H1 (cell line): ENCODE data around the gene ING5. TPM values are rescaled to one million over a fixed set of nuclear protein-coding genes. Genes with fewer than 3 reads are reported as not detected.

ENCODE experiments used
- ATF3 ChIP-seq: IDR thresholded peaks from 2 replicates; pipeline ENCODE4 v1.6.1; 2011; ENCODE audit warnings: low read depth, mild to moderate bottlenecking, low read length; ENCODE audit not compliant: insufficient read depth
- polyA plus RNA-seq, 7 experiments: library from polyadenylated mRNA; depleted of rRNA in 3 of 7; stranded (reverse) in 5 of 7; unstranded in 2 of 7; fragments of >200 nt in 5 of 7; fragments of 200-250 nt in 2 of 7; gene quantifications; 1 replicate in 5 of 7; 2 replicates in 1 of 7; 4 replicates in 1 of 7; pipeline versions ENCODE4 v1.2.1 to v1.2.3, GENCODE V29; 2011 to 2013; ENCODE audit warnings: missing spikeins in 2 of 7, mixed read lengths in 2 of 7
- total RNA-seq: library from RNA; stranded (reverse); fragmentation: NEBNext Ultra II Directional; extraction: Animal tissue kit (Norgen Biotek cat#: 25700); gene quantifications from 2 replicates; pipeline ENCODE4 v1.2.1, GENCODE V29; 2021

The ING5 gene
- total and polyA plus RNA-seq, 2 of the 8 experiments (the other 6 are each of a cell fraction or from before 2014, with no cell fraction given) = 41.5 to 47.4 TPM

GRCh38 chr2:241655516-241656189 is 46.2 kb upstream of the ING5 start (continued):
- TF ChIP-seq ATF3 = no peak
